Measurements from ENCODE around the gene SH3BP5. TPM values are rescaled to one million over a fixed set of nuclear protein-coding genes. Genes with fewer than 3 reads are reported as not detected.
"Not testable (repeated sequence)": the region's sequence is repeated elsewhere in the genome, so short reads cannot be mapped to it uniquely, and the experiment has no call there.

SH3BP5 gene
- total RNA-seq, 2 experiments from 2014 or later = 2.0 to 2.4 TPM

- CTCF ChIA-PET = interaction anchor here (0.7 to 2.8 kb wide), 6 partner anchors 13 to 158 kb away, joined by 3 to 14 read pairs (median 4); partner anchors contain the start of gene SH3BP5
- Mint-ChIP-seq H3K27me3 (peaks cover 6% of the 10 kb centered on the region), H3K4me1 (ENCODE audit: low read depth) (peaks cover 39% of the 10 kb centered on the region), H3K4me3 (no peak overlapping the region), H3K9me3 (no peaks in the 10 kb centered on the region), H3K36me3 (ENCODE audit: low read depth) (no peaks in the 10 kb centered on the region), H3K27ac (no peak overlapping the region)
- intact Hi-C loops (cut with micrococcal nuclease) = loop anchor here (2.0 to 5.0 kb wide), 3 partner anchors 28 to 89 kb away; partner anchors contain the start of gene SH3BP5
- POLR2A ChIA-PET = interaction anchor here (0.7 to 1.6 kb wide), 8 partner anchors 17 to 92 kb away, joined by 3 to 6 read pairs (median 4); partner anchors contain the start of gene SH3BP5
- DNase-seq = no peak
- no peak for TF ChIP-seq CTCF (IDR thresholded peaks at IDR 0.05)
- no peak for ATAC-seq
Observed at GRCh38 chr3:15360788-15361493, 28.6 kb upstream of the SH3BP5 start.

GRCh38 chr3:15359677-15360397 is 27.5 kb upstream of the SH3BP5 start:
- intact Hi-C loops (cut with micrococcal nuclease) = loop anchor here (2.0 to 5.0 kb wide), 3 partner anchors 27 to 88 kb away; partner anchors contain the start of gene SH3BP5
- ATAC-seq = no peak
- peaks cover 39% of the 10 kb centered on the region for H3K4me1 Mint-ChIP-seq (ENCODE audit: low read depth)

GRCh38 chr3:15356651-15357061 is 24.3 kb upstream of the SH3BP5 start:
- H3K4me1 Mint-ChIP-seq (ENCODE audit: low read depth) = peaks cover 29% of the 10 kb centered on the region
- H3K36me3 Mint-ChIP-seq (ENCODE audit: low read depth); H3K27me3 Mint-ChIP-seq; H3K4me3 Mint-ChIP-seq; POLR2A ChIA-PET; DNase-seq; intact Hi-C loops (cut with micrococcal nuclease); H3K9me3 Mint-ChIP-seq: not testable (repeated sequence)
- CTCF ChIA-PET = interaction anchor here (1.2 to 1.9 kb wide), 3 partner anchors 24 to 157 kb away, joined by 3 to 9 read pairs (median 8); partner anchors contain the start of gene SH3BP5
- ATAC-seq = peak; percentile 14
- peak overlapping the region; percentile 53 for H3K27ac Mint-ChIP-seq

More at GRCh38 chr3:15359677-15360397, 27.5 kb upstream of the SH3BP5 start:
- Mint-ChIP-seq H3K27ac (no peak overlapping the region), H3K36me3 (ENCODE audit: low read depth) (no peaks in the 10 kb centered on the region), H3K9me3 (no peaks in the 10 kb centered on the region), H3K27me3 (peaks cover 6% of the 10 kb centered on the region), H3K4me3 (no peak overlapping the region)
- CTCF ChIA-PET = no interaction called here
- DNase-seq = no peak
- POLR2A ChIA-PET = no interaction called here
- no peak for TF ChIP-seq CTCF (IDR thresholded peaks at IDR 0.05)

GRCh38 chr3:15356176-15356575 is 23.8 kb upstream of the SH3BP5 start:
- Mint-ChIP-seq H3K4me1 (ENCODE audit: low read depth) (peaks cover 24% of the 10 kb centered on the region), H3K9me3 (peaks cover 6% of the 10 kb centered on the region), H3K36me3 (ENCODE audit: low read depth) (peaks cover 2% of the 10 kb centered on the region), H3K27ac (peak overlapping the region; percentile 53), H3K4me3 (no peak overlapping the region), H3K27me3 (no peaks in the 10 kb centered on the region)
- intact Hi-C loops (cut with micrococcal nuclease) = no loop called here
- ChIA-PET CTCF (interaction anchor here (1.2 to 1.9 kb wide), 3 partner anchors 23 to 156 kb away, joined by 3 to 9 read pairs (median 8); partner anchors contain the start of gene SH3BP5), POLR2A (interaction anchor here (0.7 to 1.3 kb wide), 2 partner anchors 9 to 82 kb away, joined by 3 to 4 read pairs; no protein-coding TSS in a partner anchor)
- DNase-seq (no peak), ATAC-seq (no peak)
- no peak for TF ChIP-seq CTCF (IDR thresholded peaks at IDR 0.05)

GRCh38 chr3:15355086-15355485 is 22.7 kb upstream of the SH3BP5 start:
- H3K9me3 Mint-ChIP-seq = peaks cover 6% of the 10 kb centered on the region
- H3K27ac Mint-ChIP-seq = no peak overlapping the region
- no peak for TF ChIP-seq CTCF (IDR thresholded peaks at IDR 0.05)
- H3K4me1 Mint-ChIP-seq (ENCODE audit: low read depth) = peaks cover 16% of the 10 kb centered on the region
- ATAC-seq = no peak
- no peaks in the 10 kb centered on the region for H3K27me3 Mint-ChIP-seq
- DNase-seq = no peak
- POLR2A ChIA-PET = interaction anchor here (0.9 to 1.3 kb wide), 3 partner anchors 8 to 23 kb away, joined by 3 to 4 read pairs (median 4); partner anchors contain the start of gene SH3BP5
- CTCF ChIA-PET = interaction anchor here (1.1 to 1.9 kb wide), 3 partner anchors 22 to 87 kb away, joined by 4 to 9 read pairs (median 8); partner anchors contain the start of gene SH3BP5
- H3K36me3 Mint-ChIP-seq (ENCODE audit: low read depth) = peaks cover 2% of the 10 kb centered on the region
- intact Hi-C loops (cut with micrococcal nuclease) = no loop called here
- H3K4me3 Mint-ChIP-seq = no peak overlapping the region
